NCI-H526 (cell line): ENCODE measurements around the gene LCAT.
"Not testable (repeated sequence)": the region's sequence is repeated elsewhere in the genome, so short reads cannot be mapped to it uniquely, and the experiment has no call there.

ENCODE experiments used
- DNase-seq, 2 experiments: peaks; one replicate each; lab custom pipeline; 2025; lab: John Stamatoyannopoulos, UW

Gene LCAT, protein sequence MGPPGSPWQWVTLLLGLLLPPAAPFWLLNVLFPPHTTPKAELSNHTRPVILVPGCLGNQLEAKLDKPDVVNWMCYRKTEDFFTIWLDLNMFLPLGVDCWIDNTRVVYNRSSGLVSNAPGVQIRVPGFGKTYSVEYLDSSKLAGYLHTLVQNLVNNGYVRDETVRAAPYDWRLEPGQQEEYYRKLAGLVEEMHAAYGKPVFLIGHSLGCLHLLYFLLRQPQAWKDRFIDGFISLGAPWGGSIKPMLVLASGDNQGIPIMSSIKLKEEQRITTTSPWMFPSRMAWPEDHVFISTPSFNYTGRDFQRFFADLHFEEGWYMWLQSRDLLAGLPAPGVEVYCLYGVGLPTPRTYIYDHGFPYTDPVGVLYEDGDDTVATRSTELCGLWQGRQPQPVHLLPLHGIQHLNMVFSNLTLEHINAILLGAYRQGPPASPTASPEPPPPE

DNA sequence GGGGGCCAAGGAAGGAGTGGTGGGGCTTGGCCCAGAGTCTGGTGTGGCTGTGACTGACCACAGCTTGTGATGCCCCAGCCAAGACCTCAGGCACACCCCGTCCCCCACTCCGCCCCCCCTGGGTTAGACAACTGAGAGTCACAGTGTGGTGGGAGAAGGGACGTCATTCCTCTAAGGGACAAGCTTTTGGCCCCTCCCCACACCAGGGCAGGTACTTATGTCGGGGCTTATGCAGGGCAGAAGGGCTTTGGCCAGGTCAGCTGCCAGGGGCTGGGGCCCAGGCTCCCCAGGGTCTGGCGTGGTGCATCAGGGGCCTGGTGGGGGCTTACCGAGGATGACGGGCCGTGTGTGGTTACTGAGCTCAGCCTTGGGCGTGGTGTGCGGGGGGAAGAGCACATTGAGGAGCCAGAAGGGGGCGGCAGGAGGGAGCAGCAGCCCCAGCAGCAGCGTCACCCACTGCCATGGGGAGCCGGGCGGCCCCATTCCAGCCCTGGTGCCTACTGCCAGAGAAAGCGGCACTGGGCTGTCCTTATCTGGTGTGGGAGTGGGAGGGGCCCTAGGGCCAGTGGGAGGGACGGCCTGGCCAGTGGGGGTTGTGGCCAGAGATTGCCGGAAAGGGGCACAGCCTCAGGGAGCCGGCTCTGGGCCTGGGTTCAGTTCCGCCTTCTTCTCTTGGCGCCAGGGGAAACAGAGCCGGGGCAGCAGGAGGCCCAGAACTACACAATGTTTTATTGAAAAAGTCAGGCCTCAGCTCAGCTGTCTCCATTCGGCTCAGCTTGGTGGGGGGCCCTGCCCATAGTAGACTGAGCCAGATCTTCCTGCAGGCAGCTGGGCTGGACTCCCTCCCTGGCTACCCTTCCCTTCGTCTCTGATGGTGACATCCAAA is at the start of gene LCAT:
TSS of gene LCAT (minus strand) at position 502 of the 886 bp plus-strand sequence. CDS start at position 483, 19 bp downstream.
- no peak for DNase-seq

DNA sequence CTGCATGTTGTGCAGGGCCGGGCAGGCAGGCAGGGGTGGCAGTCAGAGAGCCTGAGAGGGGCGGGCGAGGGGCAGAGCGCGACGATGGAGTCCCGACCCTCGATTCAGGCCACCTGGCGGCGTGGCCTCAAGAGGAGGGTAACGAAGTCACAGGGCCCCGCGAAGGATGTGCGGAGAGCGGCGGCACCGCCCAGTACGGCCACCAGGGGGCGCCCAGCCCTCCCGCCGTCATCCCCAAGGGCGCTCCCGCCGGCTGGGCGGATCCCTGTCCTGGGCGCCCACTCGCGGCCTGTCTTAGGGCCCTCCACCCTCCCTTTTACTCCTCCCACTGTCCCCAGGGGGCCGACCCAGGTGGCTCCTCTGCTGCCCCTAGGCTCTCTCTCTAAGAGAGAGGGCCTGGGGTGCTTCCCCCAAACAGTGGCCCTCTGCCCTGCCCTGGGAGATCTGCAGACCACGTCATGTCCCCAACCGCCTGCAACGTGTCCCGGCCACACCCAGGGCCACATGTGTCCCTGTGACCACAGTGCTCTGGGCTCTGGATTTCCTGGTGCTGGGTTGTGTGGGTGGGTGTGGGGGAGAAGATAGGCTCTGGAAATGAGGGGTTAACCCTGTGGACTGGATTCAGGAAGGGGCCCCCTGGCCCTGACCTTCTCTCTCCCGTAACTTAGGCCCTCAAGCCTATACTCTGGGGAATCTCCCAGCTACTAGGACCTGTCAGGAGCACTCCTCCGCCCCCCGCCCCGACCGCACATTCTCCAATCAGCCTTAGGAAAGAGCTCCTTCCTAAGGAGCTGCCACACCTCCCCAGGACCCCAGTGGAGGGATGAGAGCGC is 49.5 kb upstream of the LCAT start:
- DNase-seq: peak; percentile 27 to 73

DNA sequence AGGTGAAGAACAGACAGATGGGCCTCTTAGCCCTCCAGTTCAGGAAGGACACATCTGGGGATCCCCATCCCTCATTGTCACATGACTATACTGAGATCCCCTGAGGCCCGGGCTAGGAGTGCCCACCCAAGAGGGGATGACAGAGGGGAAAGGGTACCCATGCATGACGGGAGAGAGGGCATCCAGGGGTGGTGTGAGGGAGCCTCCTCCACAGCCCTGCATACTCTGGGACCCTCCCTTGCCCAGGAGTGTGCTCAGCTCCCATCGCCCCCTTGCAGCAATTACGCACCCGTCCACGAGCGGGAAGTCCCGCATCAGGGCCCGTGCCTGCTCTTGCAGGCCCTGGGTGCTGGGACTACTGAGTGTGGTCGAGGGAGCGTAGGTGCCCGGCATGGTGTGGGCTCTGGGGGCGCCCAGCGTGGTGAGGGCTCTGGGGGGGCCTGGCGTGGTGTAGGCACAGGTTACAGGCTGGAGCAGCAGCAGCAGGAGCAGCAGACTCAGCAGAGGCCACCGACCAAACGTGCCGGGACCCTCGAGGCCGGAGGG is 48.8 kb upstream of the LCAT start:
- DNase-seq: no peak

DNA sequence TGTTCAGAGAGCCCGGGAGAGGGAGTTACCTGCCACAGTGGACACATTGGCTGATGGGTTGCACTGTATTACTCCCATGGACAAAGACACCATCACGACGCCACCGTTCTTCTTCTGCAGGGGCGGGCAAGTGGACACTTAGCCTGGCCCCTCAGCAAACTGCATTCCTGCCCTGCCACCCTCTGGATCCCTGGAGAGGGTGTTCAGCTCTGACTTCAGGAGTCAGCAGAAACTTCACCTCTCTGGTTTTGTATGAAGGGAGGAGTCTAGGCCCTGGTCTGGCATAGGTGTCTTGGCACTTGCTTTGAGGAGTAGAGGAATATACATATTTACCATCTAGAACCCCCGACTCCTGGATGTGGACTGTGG is 46.1 kb upstream of the LCAT start:
- no peak for DNase-seq

DNA sequence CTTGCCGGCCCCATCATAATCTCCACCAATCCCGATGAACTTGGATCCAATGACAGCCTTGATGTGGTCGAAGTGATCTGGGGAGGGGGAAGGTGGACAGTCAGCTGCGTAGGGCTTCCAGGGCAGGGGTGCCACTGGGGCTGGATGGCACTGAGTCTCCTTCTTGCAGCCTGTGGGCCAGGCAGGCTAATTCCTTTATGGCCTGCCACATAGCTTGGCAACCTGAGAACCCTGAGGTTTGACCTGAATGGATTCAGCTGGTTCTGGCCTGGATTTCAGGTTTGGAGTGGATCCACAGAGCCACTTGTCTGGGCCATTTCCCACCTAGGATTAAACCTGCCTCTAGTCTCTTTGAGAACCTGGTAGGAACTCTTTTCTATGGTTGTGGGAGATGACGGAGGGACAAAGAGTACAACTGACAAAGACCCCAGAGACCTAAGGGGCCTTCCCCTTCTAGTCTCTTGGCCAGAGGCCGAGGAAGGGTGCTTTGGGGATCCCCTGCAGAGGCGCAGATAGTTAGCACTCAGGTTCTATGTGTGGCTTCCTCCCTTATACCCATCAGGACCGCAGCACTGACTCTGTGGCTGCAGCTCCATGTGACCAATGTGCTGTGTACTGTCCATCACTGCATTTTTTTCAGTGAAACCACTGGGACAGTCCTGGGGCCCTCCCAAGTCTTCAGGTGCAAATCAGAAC is 45.5 kb upstream of the LCAT start:
- DNase-seq: no peak

DNA sequence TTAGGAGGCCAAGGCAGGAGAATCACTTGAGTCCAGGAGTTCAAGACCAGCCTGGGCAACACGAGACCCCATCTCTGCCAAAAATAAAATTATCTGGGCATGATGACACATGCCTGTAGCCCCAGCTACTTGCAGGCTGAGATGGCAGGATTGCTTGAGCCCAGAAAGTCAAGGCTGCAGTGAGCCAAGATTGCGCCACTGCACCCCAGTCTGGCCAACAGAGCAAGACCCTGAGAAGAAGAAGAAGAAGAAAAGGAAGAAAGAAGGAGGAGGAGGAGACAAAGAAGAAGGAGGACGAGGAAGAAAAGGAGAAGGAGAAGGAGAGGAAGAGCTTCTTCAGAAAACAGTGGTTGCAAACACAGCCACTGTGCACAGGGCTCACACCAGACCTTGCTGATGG is 44.8 kb upstream of the LCAT start:
- no peak for DNase-seq

DNA sequence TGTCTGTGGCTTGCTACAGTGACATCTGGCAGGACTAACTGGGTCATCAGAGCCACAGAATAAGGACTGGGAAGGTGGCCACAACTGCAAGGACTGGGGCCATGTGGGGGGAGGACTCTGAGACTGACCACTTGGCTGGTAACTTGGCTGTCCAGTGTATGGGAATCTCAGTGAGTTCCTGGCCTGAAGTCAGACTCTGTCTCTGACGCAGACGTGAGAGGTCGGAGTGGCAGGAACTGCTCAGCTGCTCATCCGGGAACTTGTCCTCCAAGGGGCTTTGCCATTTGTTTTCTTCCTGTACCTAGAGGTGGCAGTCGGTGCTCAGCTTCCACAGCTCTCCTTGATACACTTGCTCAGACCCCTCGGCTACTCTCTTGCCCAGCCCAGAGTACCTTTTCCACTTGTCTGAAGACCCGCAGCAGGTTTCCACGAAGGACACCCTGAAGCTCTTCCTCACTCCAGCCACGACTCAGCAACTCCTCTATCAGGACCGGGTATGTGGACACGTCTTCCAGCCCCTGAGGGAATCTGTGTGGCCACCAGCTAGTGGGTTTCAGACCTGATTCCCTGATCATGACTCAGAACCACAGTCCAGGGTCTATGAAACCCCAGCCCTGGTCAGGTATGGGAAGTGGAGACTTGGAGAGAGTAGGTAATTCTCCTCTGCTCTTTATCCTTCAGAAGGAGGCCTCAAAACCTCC is 43.7 kb upstream of the LCAT start:
- no peak for DNase-seq

DNA sequence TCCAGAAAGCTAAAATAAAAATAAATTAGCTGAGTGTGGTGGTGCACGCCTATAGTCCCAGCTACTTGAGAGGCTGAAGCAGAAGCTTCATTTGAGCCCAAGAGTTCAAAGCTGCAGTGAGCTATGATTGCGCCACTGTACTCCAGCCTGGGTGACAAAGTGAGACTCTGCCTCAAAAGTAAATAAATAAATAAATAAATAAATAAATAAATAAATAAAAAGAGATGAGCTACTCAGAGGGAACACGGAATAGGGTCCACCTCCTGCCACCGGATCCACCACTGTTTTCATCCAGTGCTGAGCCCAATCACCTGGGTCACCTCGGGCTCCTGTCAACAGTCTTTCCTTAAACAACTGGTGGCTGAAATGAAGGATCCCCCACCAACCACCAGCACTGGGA is 43.0 kb upstream of the LCAT start:
- no peak for DNase-seq

DNA sequence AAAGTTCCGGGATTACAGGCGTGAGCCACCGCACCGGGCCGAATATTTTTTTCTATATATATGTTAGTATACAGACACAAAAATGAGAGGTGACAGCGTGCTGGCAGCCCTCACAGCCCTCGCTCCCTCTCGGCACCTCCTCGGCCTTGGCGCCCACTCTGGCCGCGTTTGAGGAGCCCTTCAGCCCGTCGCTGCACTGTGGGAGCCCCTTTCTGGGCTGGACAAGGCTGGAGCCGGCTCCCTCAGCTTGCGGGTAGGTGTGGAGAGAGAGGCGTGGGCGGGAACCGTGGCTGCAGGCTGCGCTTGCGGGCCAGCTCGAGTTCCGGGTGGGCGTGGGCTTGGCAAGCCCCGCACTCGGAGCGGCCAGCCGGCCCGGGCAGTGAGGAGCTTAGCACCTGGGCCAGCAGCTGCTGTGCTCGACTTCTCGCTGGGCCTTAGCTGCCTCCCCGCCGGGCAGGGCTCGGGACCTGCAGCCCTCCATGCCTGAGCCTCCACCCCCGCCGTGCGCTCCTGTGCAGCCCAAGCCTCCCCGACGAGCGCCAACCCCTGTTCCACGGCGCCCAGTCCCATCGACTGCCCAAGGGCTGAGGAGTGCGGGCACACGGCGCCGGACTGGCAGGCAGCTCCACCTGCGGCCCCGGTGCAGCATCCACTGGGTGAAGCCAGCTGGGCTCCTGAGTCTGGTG is 38.2 kb upstream of the LCAT start:
- DNase-seq: no peak

DNA sequence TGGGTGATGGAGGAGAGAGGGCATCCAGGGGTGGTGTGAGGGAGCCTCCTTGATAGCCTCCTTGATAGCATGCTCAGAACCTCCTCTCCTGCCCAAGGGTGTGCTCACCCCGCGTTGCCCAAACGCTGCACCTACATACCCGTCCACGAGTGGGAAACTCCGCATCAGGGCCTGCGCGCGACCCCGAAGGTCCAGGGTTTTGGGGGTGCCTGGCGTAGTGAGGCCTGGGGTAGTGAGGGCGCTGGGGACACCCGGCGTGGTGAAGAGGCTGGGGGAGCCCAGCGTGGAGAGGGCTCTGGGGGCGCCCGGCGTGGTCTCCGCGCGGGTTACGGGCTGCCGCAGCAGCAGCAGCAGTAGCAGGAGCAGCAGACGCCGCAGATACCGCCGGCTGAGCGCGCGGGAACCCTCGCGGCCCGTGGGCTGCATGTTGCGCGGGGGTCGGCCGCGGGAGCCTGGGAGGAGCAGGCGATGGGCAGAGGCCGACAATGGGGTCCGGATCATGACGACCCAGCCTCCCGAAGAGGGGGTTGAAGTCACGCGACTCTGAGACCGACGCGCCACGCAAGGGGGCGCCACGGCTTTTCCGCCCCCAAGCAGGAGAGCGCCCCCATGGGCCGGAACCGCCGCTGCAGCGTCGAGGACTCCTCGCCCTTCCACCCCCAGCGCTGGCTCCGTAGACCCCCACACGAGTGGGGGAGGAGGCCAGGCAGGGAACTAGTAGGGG is 36.2 kb upstream of the LCAT start, which contains the start of gene DPEP3:
TSS of gene DPEP3 (minus strand) at position 545 of the 724 bp plus-strand sequence. CDS start at position 426, 119 bp downstream.
- DNase-seq: no peak

DNA sequence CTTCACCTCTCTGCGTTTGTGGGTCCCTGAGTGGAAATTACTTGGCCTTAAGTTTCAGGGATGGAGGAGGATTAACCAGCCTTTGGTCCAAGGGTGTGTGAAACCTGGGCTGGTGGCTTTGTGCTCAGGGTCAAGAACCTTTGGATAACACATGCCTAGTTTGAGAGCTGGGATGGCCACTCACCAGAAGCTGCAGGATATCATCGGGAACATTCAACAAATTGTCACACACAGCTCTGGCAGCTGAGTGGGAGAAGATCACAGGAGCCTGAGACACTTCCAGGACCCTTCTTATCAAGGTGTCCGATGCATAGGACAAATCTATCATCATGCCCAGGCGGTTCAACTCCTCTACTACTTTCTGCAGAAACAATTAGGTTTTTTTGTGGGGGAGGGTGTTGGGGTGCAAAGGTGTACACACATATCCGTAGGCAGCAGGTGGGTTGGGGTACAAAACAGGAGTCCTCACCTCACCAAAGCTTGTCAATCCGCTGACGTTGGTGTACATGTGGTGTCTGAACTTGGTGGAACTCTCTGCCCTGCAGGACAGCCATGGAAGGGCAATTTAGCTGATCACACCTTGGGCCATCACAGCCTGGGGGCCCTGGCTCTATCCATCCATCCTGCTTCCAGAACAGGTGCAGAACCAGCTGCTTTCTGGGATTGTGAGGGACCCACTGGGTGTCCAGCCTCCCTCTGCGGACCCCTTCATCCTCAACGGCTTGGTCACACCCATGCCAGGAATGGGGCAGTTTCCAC is 33.7 kb upstream of the LCAT start:
- no peak for DNase-seq

DNA sequence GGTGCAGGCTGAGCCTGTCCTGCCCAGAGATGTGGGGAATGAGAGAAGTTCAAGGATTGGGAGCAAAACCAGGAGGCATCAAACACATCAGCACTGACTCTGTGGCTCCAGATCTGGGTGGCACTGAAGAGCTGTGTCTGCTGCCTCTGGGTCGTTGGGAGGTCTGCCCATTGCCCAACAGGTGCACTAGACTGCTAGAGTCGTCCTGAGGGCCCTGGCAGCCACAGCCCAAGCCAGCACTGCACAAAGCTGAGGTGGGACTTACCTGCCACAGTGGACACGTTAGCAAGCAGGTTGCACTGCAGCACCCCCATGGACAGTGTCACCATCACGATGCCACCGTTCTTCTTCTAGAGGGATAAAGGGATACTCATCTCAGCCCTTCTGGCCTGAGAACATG is 33.1 kb upstream of the LCAT start:
- DNase-seq: no peak

DNA sequence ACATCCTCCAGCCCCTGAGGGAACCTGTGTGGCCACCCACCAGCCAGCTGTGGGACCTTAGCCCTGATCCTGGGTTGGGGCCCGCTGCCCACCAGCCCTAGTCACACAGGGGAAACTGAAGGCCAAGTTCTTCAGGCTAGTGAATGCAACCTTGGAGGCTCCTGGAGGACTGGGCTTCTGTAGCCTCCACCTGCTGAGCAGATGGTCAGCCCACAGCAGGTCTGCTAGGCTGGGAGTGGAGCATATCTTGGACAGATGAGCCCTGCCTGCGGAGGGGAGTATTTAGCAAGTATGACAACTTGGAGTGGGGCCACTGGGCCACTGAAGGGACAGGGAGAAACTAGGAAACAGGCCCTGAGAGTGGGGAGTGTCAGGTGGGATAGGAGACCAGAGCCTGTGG is 32.3 kb upstream of the LCAT start:
- DNase-seq: no peak

DNA sequence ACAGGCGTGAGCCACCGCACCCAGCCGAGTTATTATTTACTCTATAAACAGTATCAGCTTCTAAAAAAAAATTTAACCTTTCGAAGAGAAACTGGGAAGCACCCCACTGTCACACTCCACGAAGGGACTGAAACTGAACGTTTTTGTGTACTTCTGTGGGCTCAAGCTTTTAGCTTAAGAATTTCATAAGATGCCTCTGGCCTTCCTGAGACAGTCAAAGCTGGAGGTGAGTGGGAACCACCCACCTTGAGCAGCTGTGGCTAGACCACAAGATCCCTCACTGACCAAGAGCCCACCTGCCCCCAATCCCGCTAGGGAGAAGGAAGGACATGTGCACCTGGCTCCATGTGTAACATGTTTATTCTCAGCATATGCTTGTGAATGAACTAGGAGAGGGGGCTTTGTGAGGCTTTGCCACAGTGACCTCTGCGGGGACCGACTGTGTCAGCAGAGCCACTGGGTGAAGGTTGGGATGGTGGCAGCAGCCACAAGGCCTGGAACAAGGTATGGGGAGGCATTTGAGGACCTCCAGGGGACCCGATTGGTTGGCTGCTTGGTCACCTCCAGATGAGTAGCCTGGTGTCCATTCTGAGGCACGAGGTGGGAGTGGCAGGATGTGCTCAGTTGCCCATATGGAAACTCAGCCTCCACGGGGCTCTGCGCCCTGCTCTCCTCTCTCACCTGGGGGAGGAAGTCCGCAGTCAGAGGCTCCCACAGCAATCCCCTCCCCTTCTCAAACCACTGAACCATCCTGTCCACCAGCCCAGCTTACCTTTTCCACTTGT is 31.6 kb upstream of the LCAT start:
- DNase-seq: no peak

DNA sequence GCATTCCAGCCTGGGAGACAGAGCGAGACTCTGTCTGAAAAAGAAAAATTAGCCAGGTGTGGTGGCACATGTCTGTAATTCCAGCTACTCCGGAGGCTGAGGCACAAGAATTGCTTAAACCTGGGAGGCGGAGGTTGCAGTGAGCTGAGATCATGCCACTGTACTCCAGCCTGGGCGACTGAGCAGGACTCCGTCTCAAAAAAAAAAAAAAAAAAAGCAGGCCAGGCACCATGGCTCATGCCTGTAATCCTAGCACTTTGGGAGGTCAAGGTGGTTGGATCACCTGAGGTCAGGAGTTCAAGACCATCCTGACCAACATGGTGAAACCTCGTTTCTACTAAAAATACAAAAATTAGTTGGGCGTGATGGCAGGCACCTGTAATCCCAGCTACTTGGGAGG is 28.4 kb upstream of the LCAT start:
- DNase-seq: not testable (repeated sequence)

DNA sequence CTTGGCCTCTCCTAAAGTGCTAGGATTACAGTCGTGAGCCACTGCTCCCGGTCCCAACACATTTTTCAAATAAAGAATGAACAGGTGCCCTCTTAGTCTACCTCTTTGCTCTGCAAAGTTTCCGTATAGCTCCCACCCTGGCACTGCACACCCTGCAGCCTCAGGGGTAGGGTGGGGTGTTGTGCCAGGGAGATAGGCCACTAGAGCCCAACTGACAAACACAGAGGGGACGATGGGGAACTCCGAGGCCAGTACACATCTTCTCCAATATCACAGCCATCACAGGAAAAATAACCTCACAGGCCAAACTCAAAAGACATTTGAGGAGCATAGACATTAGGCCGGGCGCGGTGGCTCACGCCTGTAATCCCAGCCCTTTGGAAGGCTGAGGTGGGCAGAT is 27.2 kb upstream of the LCAT start:
- DNase-seq: no peak

DNA sequence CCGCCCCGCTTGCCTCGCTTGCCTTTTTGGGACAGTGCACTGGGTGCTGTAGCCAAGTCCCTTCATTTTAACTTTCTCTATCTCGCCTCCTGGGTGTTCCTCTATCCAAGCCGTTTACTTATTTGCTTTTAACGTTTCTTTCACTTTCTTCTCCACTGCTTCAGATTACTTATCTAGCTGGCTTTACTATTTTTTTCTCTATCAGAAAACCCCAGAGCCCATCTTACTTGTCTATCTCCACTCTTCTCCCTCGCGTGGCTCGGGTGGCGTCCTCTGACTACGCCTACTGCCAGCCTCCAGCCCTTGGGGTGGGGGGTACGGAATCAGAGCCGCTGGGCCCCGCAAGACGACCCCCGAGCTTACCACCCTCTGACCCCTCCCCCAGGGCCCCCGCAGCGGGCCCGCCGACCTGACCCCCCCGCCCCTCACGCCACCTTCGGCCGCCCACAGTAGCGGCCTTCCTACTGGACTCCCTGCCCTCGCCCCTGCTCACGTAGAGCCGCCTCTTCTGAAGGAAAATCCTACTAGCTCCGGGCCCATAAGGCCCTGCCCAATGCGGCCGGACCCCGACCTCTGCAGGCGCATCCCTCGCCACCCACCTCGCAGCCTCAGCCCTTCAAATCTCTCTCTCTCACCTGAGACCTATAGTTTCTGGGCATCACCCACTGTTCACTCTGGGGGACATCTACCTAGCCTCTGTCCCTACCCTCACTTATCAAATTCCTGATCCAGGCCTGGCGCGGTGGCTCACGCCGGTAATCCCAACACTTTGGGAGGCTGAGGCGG is 25.5 kb upstream of the LCAT start:
- no peak for DNase-seq
